IMR-90 (cell line): ENCODE measurements around the gene ANGPTL5. TPM values are rescaled to one million over a fixed set of nuclear protein-coding genes. Genes with fewer than 3 reads are reported as not detected.

Experiments used
- ATAC-seq: fragments of 200-7000 bp; cut with Tn5 transposase; 2 replicates; pipeline ENCODE4 v1.9.1; 2020; ENCODE audit warnings: low read depth, mild to moderate bottlenecking, moderate library complexity
- BruUV-seq: library from RNA; stranded (reverse); fragments of 400-500 nt; replicated peaks from 2 replicates; lab custom pipeline; 2021; lab: Mats Ljungman, UMichigan
- CTCF ChIA-PET: fragments of 300-600 bp; formaldehyde crosslinking; extraction: SDS; loops from one replicate; lab custom pipeline; 2021; ENCODE audit warnings: antibody characterized with exemption; lab: Yijun Ruan, JAX
- POLR2A ChIA-PET: fragments of 300-600 bp; sonication (Branson Sonifier 250); formaldehyde crosslinking; loops from one replicate; lab custom pipeline; 2022; ENCODE audit warnings: antibody characterized with exemption; ENCODE audit not compliant: unreplicated experiment; lab: Charles Lee
- DNase-seq: peaks from one replicate; pipeline ENCODE4 v3.0.0; 2013
- H2AFZ ChIP-seq: replicated peaks from 2 replicates; pipeline ENCODE3; 2013; ENCODE audit warnings: low read length, mild to moderate bottlenecking; ENCODE audit not compliant: poor library complexity
- H2AK5ac ChIP-seq: 2 replicates; pipeline ENCODE4 v1.6.1; 2013; ENCODE audit warnings: low read depth, low read length, inconsistent platforms
- H2AK9ac ChIP-seq: replicated peaks from 2 replicates; pipeline ENCODE3; 2013; ENCODE audit warnings: mild to moderate bottlenecking, low read depth, low read length, moderate library complexity; ENCODE audit not compliant: poor library complexity
- H2BK120ac ChIP-seq: 2 replicates; pipeline ENCODE4 v1.6.1; 2013; ENCODE audit warnings: low read depth, low read length, inconsistent platforms
- H2BK15ac ChIP-seq: 3 replicates; pipeline ENCODE4 v1.6.1; 2013; ENCODE audit warnings: low read depth, low read length, inconsistent platforms
- H2BK20ac ChIP-seq: 2 replicates; pipeline ENCODE4 v1.6.1; 2013; ENCODE audit warnings: low read depth, mild to moderate bottlenecking, inconsistent platforms, low read length, moderate library complexity
- H2BK5ac ChIP-seq: 2 replicates; pipeline ENCODE4 v1.6.1; 2013; ENCODE audit warnings: mild to moderate bottlenecking, low read depth, low read length, inconsistent platforms; ENCODE audit not compliant: poor library complexity, severe bottlenecking
- H3K14ac ChIP-seq: replicated peaks from 2 replicates; pipeline ENCODE4 v1.6.1; 2013; ENCODE audit warnings: low read depth, low read length, inconsistent platforms
- H3K18ac ChIP-seq: 2 replicates; pipeline ENCODE4 v1.6.1; 2013; ENCODE audit warnings: low read depth, low read length, control low read depth
- H3K23ac ChIP-seq: 2 replicates; pipeline ENCODE4 v1.6.1; 2013; ENCODE audit warnings: low read depth, low read length, inconsistent platforms
- H3K27ac ChIP-seq: 2 replicates; pipeline ENCODE4 v1.5.1; 2013; ENCODE audit warnings: mild to moderate bottlenecking, control low read depth, low read length; ENCODE audit not compliant: insufficient read depth
- H3K27me3 ChIP-seq: 2 replicates; pipeline ENCODE4 v1.6.1; 2013; ENCODE audit warnings: low read length; ENCODE audit not compliant: control insufficient read depth, insufficient read depth
- H3K36me3 ChIP-seq: 2 replicates; pipeline ENCODE4 v1.6.1; 2013; ENCODE audit warnings: low read length, mixed read lengths; ENCODE audit not compliant: control insufficient read depth, insufficient read depth
- H3K4ac ChIP-seq: 2 replicates; pipeline ENCODE4 v1.6.1; 2013; ENCODE audit warnings: low read depth, low read length, inconsistent platforms
- H3K4me1 ChIP-seq: 2 replicates; pipeline ENCODE4 v1.6.1; 2013; ENCODE audit warnings: low read length, mixed read lengths; ENCODE audit not compliant: control insufficient read depth, insufficient read depth
- H3K4me2 ChIP-seq: 2 replicates; pipeline ENCODE4 v1.6.1; 2013; ENCODE audit warnings: low read depth, mild to moderate bottlenecking, control low read depth, low read length, moderate library complexity
- H3K4me3 ChIP-seq: 2 replicates; pipeline ENCODE4 v1.5.1; 2013; ENCODE audit warnings: low read depth, mild to moderate bottlenecking, control low read depth, low read length, moderate library complexity; ENCODE audit not compliant: insufficient read depth
- H3K56ac ChIP-seq: 2 replicates; pipeline ENCODE4 v1.6.1; 2013; ENCODE audit warnings: low read length, inconsistent platforms; ENCODE audit not compliant: insufficient read depth; ENCODE audit errors: extremely low read depth
- H3K79me1 ChIP-seq, 2 experiments: 2 replicates each; pipeline ENCODE4 v1.6.1; 2013; ENCODE audit warnings: low read length in 2 of 2, inconsistent platforms in 1 of 2, low read depth in 1 of 2
- H3K9ac ChIP-seq: 2 replicates; pipeline ENCODE4 v1.6.1; 2013; ENCODE audit warnings: low read depth, low read length, control low read depth
- H3K9me1 ChIP-seq: 2 replicates; pipeline ENCODE4 v1.6.1; 2013; ENCODE audit warnings: low read length, inconsistent platforms; ENCODE audit not compliant: insufficient read depth
- H3K9me3 ChIP-seq: 2 replicates; pipeline ENCODE4 v1.6.1; 2013; ENCODE audit warnings: low read length; ENCODE audit not compliant: control insufficient read depth, insufficient read depth
- H4K20me1 ChIP-seq: 2 replicates; pipeline ENCODE4 v1.6.1; 2013; ENCODE audit warnings: low read length, inconsistent platforms; ENCODE audit not compliant: insufficient read depth
- H4K5ac ChIP-seq: 2 replicates; pipeline ENCODE4 v1.6.1; 2013; ENCODE audit warnings: mild to moderate bottlenecking, low read depth, low read length, control low read depth
- H4K8ac ChIP-seq, 2 experiments: 2 replicates each; pipeline ENCODE4 v1.6.1; 2013; ENCODE audit warnings: low read depth in 2 of 2, low read length in 2 of 2, control low read depth in 1 of 2, inconsistent platforms in 1 of 2
- H4K91ac ChIP-seq: 2 replicates; pipeline ENCODE4 v1.6.1; 2013; ENCODE audit warnings: low read depth, low read length, inconsistent platforms; ENCODE audit not compliant: insufficient read depth
- CEBPB ChIP-seq: IDR thresholded peaks from 2 replicates; pipeline ENCODE4 v1.6.1; 2012; ENCODE audit warnings: low read depth, low read length, improper control_type of control experiment
- CTCF ChIP-seq: conservative IDR thresholded peaks from 2 replicates; pipeline ENCODE4 v1.5.1; 2012; ENCODE audit warnings: mild to moderate bottlenecking, low read depth, low read length, improper control_type of control experiment
- ELK1 ChIP-seq: fragments of 150-350 bp; IDR thresholded peaks from 2 replicates; pipeline ENCODE4 v1.6.1; 2016; ENCODE audit warnings: low read depth, mild to moderate bottlenecking, low read length, moderate library complexity, borderline replicate concordance
- MAZ ChIP-seq: IDR thresholded peaks from 2 replicates; pipeline ENCODE4 v1.6.1; 2012; ENCODE audit warnings: low read depth, mild to moderate bottlenecking, low read length, improper control_type of control experiment, moderate library complexity, borderline replicate concordance
- NFE2L2 ChIP-seq: fragments of 150-350 bp; IDR thresholded peaks from 2 replicates; pipeline ENCODE4 v1.6.1; 2016; ENCODE audit warnings: low read depth, mild to moderate bottlenecking, low read length
- USF2 ChIP-seq: fragments of 150-350 bp; IDR thresholded peaks from 2 replicates; pipeline ENCODE4 v1.6.1; 2017; ENCODE audit warnings: mild to moderate bottlenecking, antibody characterized with exemption, low read length, low read depth
- WGBS, 2 experiments: methylation state at CpG; one replicate each; pipeline versions ENCODE4 v1.1.5 to v1.1.7; 2013; ENCODE audit warnings: missing lambda C conversion rate in 2 of 2; ENCODE audit not compliant: insufficient read length in 1 of 2; ENCODE audit errors: extremely low coverage in 2 of 2; 5-methylcytosine and 5-hydroxymethylcytosine counted together
- dilution Hi-C: fragments of 300-500 bp; cut with HindIII; formaldehyde crosslinking; loops from one replicate; pipeline ENCODE4 v1.14.3; 2018; ENCODE audit warnings: low sequenced_read_pairs; ENCODE audit not compliant: unreplicated experiment
- in situ Hi-C: fragments of 300-500 bp; cut with MboI; formaldehyde crosslinking; loops from 3 replicates; pipeline ENCODE4 v1.14.3; 2019; ENCODE audit warnings: low sequenced_read_pairs, inconsistent platforms, mixed read lengths
- intact Hi-C: fragments of 100-400 bp; cut with micrococcal nuclease; formaldehyde crosslinking; loops from 2 replicates; pipeline ENCODE4 v1.10.0; 2022
- polyA plus RNA-seq, 3 experiments: library from polyadenylated mRNA; depleted of rRNA; stranded (reverse); fragments of >200 nt; gene quantifications; 2 replicates each; pipeline ENCODE4 v1.2.3, GENCODE V29; 2012; ENCODE audit warnings: low replicate concordance in 1 of 3
- total RNA-seq: library from RNA; depleted of rRNA; stranded (reverse); fragments of >200 nt; gene quantifications from 2 replicates; pipeline ENCODE4 v1.2.3, GENCODE V29; 2012

The ANGPTL5 gene
- total and polyA plus RNA-seq, 2 of the 4 experiments (the other 2 are of a cell fraction): not detected

- ATAC-seq: no peak
- no peak overlapping the region for H2BK5ac ChIP-seq
- H3K4ac ChIP-seq: no peak overlapping the region
- H3K4me1 ChIP-seq: no peaks in the 10 kb centered on the region
- DNase-seq: no peak
- no TSS peak for BruUV-seq
- intact Hi-C loops (no loop called here), in situ Hi-C loops (no loop called here), dilution Hi-C loops (no loop called here)
- H2AK9ac ChIP-seq: no peak overlapping the region
- H4K20me1 ChIP-seq: no peaks in the 10 kb centered on the region
- no peak for TF ChIP-seq USF2
- no peak for TF ChIP-seq NFE2L2
- no peak for TF ChIP-seq MAZ
- no peak for TF ChIP-seq ELK1
- no peak for TF ChIP-seq CTCF
- TF ChIP-seq CEBPB: no peak
- H3K79me1 ChIP-seq: no peaks in the 10 kb centered on the region
- H3K23ac ChIP-seq: no peak overlapping the region
- no peak overlapping the region for H2AK5ac ChIP-seq
- H3K9me3 ChIP-seq: no peaks in the 10 kb centered on the region
- H3K9ac ChIP-seq: no peak overlapping the region
- H2BK120ac ChIP-seq: no peak overlapping the region
- no peak overlapping the region for H4K91ac ChIP-seq
- H3K18ac ChIP-seq: no peak overlapping the region
- no peaks in the 10 kb centered on the region for H3K9me1 ChIP-seq
- H4K5ac ChIP-seq: no peak overlapping the region
- no peak overlapping the region for H3K4me2 ChIP-seq
- no peak overlapping the region for H2BK15ac ChIP-seq
- ChIA-PET POLR2A (no interaction called here), CTCF (interaction anchor here (0.9 kb wide), 1 partner anchor 75 kb away, joined by 3 read pairs; no protein-coding TSS in a partner anchor)
- no peak overlapping the region for H3K27ac ChIP-seq
- no peak overlapping the region for H4K8ac ChIP-seq
- H3K4me3 ChIP-seq: no peak overlapping the region
- no peaks in the 10 kb centered on the region for H3K27me3 ChIP-seq
- no peaks in the 10 kb centered on the region for H3K36me3 ChIP-seq
- no peak overlapping the region for H2AFZ ChIP-seq
- H3K56ac ChIP-seq: no peak overlapping the region
- no CpG with 5 or more reads among the region's 3 CpGs for WGBS, 2 experiments
- no peak overlapping the region for H2BK20ac ChIP-seq
- no peak overlapping the region for H3K14ac ChIP-seq
Observed at GRCh38 chr11:101955278-101955677, 39.0 kb upstream of the ANGPTL5 start.
